ENCODE results near the gene RAD52. TPM values are rescaled to one million over a fixed set of nuclear protein-coding genes. Genes with fewer than 3 reads are reported as not detected.
A peak's percentile ranks its signal among the peaks of the same experiment; 100 is the strongest.

The RAD52 gene
- total RNA-seq, 1 donor from 2014 or later: 20.3 TPM

DNA sequence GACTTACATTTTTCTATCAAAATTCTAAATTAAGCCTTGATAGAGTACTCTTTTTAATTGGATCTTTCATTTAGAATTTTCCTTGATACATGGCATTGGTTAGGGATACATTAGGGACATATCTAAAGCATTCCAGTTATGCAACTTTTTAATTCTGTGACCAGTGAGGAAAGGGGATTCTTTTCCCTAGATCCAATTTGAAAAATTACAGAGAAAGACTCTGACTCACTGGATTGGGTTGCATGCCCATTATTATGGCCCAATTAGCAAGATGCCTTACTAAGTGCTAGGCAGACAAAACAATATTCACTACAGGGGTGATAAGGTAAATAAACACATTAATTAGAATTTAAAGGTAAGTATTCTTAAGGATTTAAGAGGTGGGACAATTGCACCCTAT lies 5.2 kb upstream of the RAD52 start:
- Mint-ChIP-seq H3K36me3 (ENCODE audit: low read depth, unreplicated experiment) (no peaks in the 10 kb centered on the region), H3K4me3 (ENCODE audit: unreplicated experiment) (no peak overlapping the region), H3K27ac (ENCODE audit: unreplicated experiment) (no peak overlapping the region), H3K4me1 (ENCODE audit: unreplicated experiment) (peaks cover 7% of the 10 kb centered on the region), H3K9me3 (ENCODE audit: unreplicated experiment) (no peaks in the 10 kb centered on the region), H3K27me3 (ENCODE audit: unreplicated experiment) (peaks cover 1% of the 10 kb centered on the region)
- DNase-seq (ENCODE audit: low spot score): no peak
- TF ChIP-seq, protein P1, sequence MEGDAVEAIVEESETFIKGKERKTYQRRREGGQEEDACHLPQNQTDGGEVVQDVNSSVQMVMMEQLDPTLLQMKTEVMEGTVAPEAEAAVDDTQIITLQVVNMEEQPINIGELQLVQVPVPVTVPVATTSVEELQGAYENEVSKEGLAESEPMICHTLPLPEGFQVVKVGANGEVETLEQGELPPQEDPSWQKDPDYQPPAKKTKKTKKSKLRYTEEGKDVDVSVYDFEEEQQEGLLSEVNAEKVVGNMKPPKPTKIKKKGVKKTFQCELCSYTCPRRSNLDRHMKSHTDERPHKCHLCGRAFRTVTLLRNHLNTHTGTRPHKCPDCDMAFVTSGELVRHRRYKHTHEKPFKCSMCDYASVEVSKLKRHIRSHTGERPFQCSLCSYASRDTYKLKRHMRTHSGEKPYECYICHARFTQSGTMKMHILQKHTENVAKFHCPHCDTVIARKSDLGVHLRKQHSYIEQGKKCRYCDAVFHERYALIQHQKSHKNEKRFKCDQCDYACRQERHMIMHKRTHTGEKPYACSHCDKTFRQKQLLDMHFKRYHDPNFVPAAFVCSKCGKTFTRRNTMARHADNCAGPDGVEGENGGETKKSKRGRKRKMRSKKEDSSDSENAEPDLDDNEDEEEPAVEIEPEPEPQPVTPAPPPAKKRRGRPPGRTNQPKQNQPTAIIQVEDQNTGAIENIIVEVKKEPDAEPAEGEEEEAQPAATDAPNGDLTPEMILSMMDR (IDR thresholded peaks at IDR 0.05; ENCODE audit: unreplicated experiment): no peak

DNA sequence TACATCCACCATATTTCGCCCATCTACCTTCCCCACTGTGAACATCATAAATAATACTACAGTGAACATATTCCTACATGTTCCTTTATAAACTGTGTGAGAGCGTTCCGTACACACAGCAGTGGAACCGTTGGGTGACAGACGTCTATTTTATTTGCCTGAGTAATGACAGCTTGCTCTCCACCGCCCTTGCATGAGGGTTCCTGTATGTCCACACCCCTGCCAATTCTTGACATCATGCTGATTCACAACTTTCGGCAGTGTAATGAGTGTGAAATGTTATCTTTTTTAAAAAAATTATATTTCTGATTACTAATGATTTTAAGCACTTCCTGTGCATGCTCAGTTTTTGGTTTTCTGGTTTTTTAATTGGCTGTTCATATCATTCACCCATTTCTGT lies 4.3 kb upstream of the RAD52 start:
- H3K9me3 Mint-ChIP-seq (ENCODE audit: unreplicated experiment): no peaks in the 10 kb centered on the region
- H3K27ac Mint-ChIP-seq (ENCODE audit: unreplicated experiment): no peak overlapping the region
- peaks cover 10% of the 10 kb centered on the region for H3K4me1 Mint-ChIP-seq (ENCODE audit: unreplicated experiment)
- no peaks in the 10 kb centered on the region for H3K36me3 Mint-ChIP-seq (ENCODE audit: low read depth, unreplicated experiment)
- H3K4me3 Mint-ChIP-seq (ENCODE audit: unreplicated experiment): no peak overlapping the region
- peaks cover 1% of the 10 kb centered on the region for H3K27me3 Mint-ChIP-seq (ENCODE audit: unreplicated experiment)
- no peak for DNase-seq (ENCODE audit: low spot score)
- TF ChIP-seq, protein P1 (IDR thresholded peaks at IDR 0.05; ENCODE audit: unreplicated experiment): no peak

DNA sequence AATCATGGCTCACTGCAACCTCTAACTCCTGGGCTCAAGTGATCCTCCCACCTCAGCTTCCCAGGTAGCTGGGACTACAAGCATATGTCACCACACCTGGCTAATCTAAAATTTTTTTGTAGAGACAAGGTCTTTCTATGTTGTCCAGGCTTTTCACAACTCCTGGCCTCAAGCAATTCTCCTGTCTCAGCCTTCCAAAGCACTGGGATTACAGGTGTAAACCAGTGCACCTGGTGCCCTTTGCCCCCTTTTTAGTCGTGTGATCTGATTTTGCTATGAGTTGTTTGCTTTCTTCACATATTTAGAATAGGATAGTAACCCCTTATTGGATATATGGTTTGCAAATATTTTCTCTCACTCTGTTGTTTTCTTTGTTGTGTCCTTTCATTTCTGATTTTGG lies 1.7 kb upstream of the RAD52 start:
- Mint-ChIP-seq H3K4me3 (ENCODE audit: unreplicated experiment) (peak overlapping the region; percentile 14), H3K36me3 (ENCODE audit: low read depth, unreplicated experiment) (no peaks in the 10 kb centered on the region), H3K27me3 (ENCODE audit: unreplicated experiment) (peaks cover 5% of the 10 kb centered on the region), H3K27ac (ENCODE audit: unreplicated experiment) (peak overlapping the region; percentile 28), H3K4me1 (ENCODE audit: unreplicated experiment) (peaks cover 6% of the 10 kb centered on the region), H3K9me3 (ENCODE audit: unreplicated experiment) (no peaks in the 10 kb centered on the region)
- DNase-seq (ENCODE audit: low spot score): no peak
- TF ChIP-seq, protein P1 (IDR thresholded peaks at IDR 0.05; ENCODE audit: unreplicated experiment): no peak

DNA sequence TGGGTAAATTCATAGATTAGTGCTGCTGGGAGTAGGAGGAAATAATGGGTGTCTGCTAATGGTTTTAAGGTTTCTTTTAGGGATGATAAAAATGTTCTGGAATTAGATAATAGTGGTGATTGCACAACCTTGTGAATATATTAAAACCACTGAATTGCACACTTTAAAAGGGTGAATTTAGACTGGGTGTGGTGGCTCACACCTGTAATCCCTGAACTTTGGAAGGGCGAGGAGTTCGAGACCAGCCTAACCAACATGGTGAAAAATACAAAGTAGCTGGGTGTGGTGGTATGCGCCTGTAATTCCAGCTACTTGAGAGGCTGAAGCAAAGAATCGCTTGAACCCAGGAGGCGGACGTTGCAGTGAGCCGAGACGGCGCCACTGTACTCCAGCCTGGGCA lies 1.3 kb downstream of the RAD52 start:
- Mint-ChIP-seq H3K36me3 (ENCODE audit: low read depth, unreplicated experiment) (no peaks in the 10 kb centered on the region), H3K9me3 (ENCODE audit: unreplicated experiment) (no peaks in the 10 kb centered on the region), H3K4me3 (ENCODE audit: unreplicated experiment) (peak overlapping the region; percentile 79), H3K27ac (ENCODE audit: unreplicated experiment) (no peak overlapping the region), H3K4me1 (ENCODE audit: unreplicated experiment) (peaks cover 6% of the 10 kb centered on the region), H3K27me3 (ENCODE audit: unreplicated experiment) (peaks cover 5% of the 10 kb centered on the region)
- TF ChIP-seq, protein P1 (IDR thresholded peaks at IDR 0.05; ENCODE audit: unreplicated experiment): no peak
- no peak for DNase-seq (ENCODE audit: low spot score)

DNA sequence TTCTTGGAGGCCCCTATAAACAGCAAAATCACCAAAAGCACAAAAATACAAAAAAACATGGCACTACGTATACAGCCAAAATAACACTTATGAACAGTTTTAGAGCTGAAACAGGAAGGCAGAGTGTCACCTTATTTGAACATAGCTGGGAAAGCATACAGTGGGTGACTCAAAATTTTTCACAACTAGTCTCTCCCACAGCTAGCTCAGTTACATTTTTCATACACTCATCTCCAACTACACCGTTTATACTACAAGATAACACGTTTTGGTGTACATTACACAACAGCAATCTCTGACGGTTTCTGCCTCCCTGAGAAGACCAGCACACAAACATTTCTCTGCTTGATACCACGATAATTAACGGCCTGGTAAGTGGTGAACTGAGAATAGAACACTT lies 2.9 kb downstream of the RAD52 start:
- Mint-ChIP-seq H3K27ac (ENCODE audit: unreplicated experiment) (no peak overlapping the region), H3K27me3 (ENCODE audit: unreplicated experiment) (peaks cover 5% of the 10 kb centered on the region), H3K4me1 (ENCODE audit: unreplicated experiment) (peaks cover 6% of the 10 kb centered on the region), H3K9me3 (ENCODE audit: unreplicated experiment) (no peaks in the 10 kb centered on the region), H3K4me3 (ENCODE audit: unreplicated experiment) (no peak overlapping the region), H3K36me3 (ENCODE audit: low read depth, unreplicated experiment) (no peaks in the 10 kb centered on the region)
- no peak for DNase-seq (ENCODE audit: low spot score)
- TF ChIP-seq, protein P1 (IDR thresholded peaks at IDR 0.05; ENCODE audit: unreplicated experiment): no peak

Data from endothelial cell (in vitro differentiated cells).